Prostate gland (tissue), 2 donors: ENCODE results near the gene RAB3C.

Source experiments
- CTCF ChIP-seq, 4 experiments: fragments of 200-600 bp in 2 of 4; fragments of 450-650 bp in 2 of 4; sonication (generic) in 2 of 4; IDR thresholded peaks; 1 replicate in 3 of 4; 2 replicates in 1 of 4; pipeline ENCODE4 v1.5.1; 2016 to 2019; ENCODE audit warnings: antibody characterized with exemption in 4 of 4, mild to moderate bottlenecking in 2 of 4, moderate library complexity in 2 of 4
- POLR2AphosphoS5 ChIP-seq: sonication (generic); formaldehyde crosslinking; IDR thresholded peaks from one replicate; pipeline ENCODE4 v1.6.1; 2017; ENCODE audit warnings: antibody characterized with exemption

GRCh38 chr5:58902305-58902704 lies 319.4 kb downstream of the RAB3C start:
- TF ChIP-seq CTCF (IDR thresholded peaks at IDR 0.05): no peak
- no peak for TF ChIP-seq POLR2AphosphoS5
